Stimulated activated CD8-positive, alpha-beta memory T cell treated with anti-CD3 and anti-CD28 coated beads, Interleukin-4, amount 100 ng/mL, for 1 hour (primary cell): ENCODE results near the gene SMAD7.
"Not testable (repeated sequence)": the region's sequence is repeated elsewhere in the genome, so short reads cannot be mapped to it uniquely, and the experiment has no call there.

Experiments
- DNase-seq, 2 donors: peaks; one replicate each; pipeline ENCODE4 v3.0.0-alpha.2; 2020; ENCODE audit warnings: low read depth in 2 of 2, low spot score in 1 of 2

The SMAD7 gene

DNA sequence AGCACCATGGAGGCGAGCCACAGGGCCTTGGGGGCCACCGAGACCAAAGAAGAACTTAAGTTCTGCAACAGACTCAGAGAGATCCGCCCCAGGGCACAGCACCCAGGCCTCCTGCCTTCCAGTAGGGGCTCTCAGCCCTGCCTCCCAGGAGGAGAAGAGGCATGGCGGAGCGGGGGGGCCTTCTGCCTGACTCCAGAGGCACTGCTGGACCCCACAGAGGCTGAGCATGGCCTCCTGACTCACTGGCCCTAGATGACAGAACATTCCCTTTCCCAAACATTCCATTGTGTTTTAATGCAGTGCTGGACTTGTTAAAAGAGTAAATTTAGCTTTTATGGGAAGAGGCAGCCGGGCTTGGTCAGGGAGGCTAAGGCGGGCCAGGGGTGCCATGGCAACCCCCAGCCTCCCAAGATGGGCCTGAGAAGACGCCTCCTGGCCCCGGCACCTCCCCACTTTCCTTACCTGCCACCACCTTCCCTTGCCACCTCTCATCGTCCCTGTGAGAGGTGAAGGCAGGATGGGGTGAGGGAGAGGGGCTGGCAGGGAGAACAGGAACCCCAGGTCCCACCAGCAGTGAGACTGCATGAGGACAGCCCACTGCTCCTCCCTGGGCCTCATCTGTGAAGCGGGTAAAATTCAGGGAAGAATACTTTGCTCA lies 65.4 kb downstream of the SMAD7 start:
- DNase-seq: no peak

DNA sequence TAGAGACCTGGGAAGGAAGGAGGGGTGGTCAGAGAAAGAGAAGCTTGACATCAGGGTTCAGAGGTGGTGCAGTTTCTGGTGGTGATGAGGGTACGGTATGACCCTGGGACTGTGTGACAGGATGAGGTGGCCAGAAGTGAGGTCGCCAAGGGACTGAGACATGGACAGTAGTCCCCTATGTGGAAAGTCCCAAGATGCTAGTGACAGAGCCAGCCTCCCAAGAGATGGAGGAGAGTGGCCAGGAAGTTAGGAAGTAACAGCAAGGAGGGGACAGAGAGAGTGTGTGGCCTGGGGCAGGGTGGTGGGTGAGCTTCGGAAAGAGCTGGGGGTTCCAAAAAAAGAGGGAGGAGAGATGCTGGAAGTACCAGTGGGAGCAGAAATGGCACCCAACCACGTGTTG lies 66.0 kb downstream of the SMAD7 start:
- DNase-seq: no peak

- DNase-seq: no peak
These were observed 66.5 kb downstream of the SMAD7 start for GRCh38 chr18:48884306-48884705.

GRCh38 chr18:48882379-48882778 lies 68.4 kb downstream of the SMAD7 start:
- no peak for DNase-seq

DNA sequence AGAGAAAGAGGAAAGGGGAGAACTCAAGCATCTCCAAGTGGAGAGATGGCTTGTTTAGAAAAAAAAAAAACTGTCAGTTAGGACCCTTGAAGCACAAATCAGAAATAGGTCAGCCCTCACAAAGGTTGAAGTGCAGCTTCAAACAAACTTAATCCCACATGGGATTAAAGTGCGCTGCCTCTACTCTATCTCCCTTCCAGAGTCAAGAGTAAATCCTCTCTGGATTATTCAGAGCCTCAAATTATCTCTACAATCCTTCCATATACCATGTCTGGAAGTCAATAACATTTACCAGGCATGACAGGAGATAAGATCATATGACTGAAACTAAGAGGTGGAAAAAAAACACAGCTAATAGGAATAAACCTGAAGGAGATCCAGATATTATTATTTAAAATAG lies 69.8 kb downstream of the SMAD7 start:
- no peak for DNase-seq

DNA sequence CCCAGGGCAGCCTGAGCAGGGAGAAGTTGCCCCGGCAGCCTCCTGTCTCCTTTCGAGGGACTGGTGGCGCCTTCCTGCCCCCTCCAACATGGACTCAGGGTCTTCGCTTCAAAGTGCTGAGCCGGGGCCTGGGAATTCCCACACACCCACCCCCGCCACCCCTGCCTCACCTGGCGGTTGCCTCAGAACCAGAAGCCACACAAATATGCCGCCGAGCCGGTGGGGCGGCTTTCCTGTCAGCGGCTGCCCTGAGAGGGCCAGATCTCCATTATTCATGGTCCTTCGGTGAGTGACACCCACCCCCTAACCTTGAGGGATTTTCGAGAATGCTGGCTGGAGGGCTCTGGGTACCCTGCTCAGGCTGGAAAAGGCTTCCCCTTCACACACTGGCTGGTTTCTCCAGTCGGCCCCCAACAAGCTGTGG lies 71.7 kb downstream of the SMAD7 start:
- no peak for DNase-seq

- DNase-seq: no peak
These were observed 72.3 kb downstream of the SMAD7 start for GRCh38 chr18:48878471-48878870.

- DNase-seq: no peak
These were observed 72.8 kb downstream of the SMAD7 start for GRCh38 chr18:48877941-48878340.

GRCh38 chr18:48876590-48876989 lies 74.2 kb downstream of the SMAD7 start:
- no peak for DNase-seq

GRCh38 chr18:48875942-48876511 lies 74.7 kb downstream of the SMAD7 start:
- no peak for DNase-seq

DNA sequence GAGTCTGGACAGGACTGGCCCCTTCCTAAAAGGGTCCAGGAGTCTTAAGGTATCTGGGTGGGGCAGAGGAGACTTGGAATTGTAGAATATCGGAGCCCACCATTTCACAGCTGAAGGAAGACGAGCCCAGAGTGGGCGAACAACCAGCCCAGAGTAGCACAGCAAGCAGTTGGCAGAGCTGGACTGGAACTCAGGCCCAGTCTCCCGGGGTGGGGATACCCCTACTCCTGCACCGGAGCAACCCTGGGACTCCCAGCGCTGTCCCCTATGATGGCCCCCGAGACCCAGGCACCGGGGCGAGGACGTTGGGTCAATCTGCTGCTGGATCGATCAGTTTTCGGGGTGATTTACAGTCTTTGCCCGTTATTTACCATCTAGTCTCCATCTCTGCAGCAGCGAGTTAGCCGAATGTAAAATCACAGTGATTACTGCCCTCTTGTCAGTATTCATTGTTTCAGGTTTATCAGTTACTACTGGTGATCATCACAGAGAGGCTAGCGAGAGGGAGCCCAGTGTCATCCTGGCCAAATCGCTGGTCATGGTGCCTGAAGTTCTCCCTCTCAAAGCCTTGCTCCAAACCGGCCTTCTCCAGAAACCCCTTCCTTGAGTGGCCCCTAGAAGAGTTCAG lies 75.3 kb downstream of the SMAD7 start:
- DNase-seq: no peak

DNA sequence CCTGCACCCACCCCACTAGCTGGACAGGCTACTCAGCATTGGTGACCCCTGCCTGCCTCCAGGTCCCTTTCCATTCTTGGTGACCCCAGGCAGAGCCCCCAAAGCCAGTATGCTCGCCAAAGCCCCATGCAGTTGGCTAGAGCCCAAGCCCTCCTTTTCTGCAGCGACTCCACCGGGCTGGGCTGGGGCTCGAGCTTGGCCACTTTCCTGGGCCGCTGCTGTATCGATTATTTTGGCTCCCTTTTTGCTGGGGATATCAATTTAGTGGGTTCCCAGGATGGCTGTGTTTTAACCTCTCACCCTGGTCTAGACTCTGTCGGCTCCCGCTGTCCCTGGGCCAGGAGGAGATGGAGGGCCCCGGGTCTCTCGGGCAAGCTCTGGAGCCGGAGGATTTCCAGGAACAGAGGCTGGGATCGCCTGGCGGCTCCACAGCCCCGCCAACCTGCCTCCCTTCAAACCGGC lies 76.0 kb downstream of the SMAD7 start:
- DNase-seq: no peak

- no peak for DNase-seq
These were observed 76.5 kb downstream of the SMAD7 start for GRCh38 chr18:48874233-48874632.

DNA sequence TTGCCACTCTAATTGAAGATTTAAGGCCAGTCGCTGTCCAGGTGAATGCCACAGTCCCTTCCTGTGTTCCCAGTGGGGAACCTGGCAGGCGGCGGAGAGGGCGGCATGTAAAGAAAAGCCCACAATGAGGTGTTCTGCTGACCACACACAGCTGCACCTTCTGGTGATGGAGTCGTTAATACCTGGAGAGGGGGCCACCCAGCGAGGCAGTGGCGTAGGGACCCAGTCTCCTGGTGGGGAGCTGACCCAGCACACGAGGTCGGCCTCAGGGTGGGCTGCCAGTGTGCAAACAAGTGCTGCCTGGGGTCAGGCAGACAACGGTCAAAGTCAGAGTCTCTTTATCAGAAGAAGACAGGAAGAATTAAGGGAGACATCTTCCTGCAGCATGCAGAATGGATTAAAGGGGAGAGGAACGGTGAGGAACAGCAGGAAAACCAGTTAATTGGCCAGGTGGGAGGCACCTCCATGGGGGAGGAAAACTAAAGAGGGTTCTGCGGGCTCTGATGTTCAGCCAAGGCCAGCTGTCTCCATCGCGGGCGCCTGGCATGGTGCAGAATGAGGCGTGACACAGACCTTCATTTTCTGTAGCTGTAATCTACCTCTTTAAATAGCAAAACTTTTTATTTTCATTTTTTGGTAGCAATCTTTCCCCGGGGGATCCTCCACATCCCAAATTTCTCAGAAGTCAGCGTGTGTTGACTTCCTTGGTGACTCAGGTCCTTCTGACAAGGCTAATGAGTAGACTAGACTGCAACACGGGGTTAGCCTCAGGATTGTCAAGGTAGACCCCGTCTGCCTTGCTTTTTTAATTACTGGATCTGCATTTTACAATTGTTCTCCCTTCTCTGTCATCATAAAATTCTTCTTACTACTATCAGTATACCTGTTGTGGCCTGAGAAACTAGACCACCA lies 78.3 kb downstream of the SMAD7 start:
- DNase-seq: no peak

DNA sequence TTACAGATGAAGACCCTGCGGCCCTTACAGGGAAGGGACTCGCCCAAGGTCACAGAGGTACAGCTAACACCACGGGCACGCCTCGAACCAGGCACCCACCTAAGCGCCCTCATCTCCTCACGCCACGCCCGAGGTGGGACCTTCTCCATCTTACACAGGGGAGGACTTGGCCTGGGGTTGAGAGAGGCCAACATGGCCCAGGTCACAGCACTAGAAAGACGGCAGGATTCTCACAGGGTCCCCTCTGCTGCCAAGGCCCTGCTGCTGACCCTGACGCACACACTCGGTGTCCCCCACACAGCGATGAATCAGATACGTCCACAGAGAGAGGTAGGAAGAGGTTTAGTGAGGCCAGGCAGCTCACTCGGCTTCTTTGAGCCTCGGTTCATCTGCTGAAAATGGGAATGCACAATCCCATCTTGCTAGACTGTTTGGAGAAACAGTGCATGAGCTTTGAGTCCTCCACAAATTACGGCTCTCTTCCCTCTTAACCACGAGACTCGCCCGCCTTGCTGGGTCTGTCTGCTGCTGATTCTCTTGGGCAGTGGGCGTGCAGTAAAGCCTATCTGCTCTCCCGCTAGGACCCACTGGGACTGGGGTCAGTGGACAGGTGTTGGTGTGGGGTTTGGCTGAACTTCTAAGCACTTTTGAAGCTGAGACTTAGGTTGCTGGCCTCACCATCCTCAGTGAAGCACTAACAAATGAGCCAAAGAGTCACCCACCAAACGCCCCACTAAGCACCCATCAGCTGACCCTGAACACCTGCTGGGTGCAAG lies 79.2 kb downstream of the SMAD7 start:
- no peak for DNase-seq

- DNase-seq: not testable (repeated sequence)
These were observed 79.8 kb downstream of the SMAD7 start for GRCh38 chr18:48870926-48871325.
